ENCODE measurements around the gene PIGK.
A peak's percentile ranks its signal among the peaks of the same experiment; 100 is the strongest.

GRCh38 chr1:77219166-77219887 is at the start of gene PIGK:
- TF ChIP-seq CTCF (IDR thresholded peaks at IDR 0.05) = no peak
- TF ChIP-seq POLR2A (IDR thresholded peaks at IDR 0.05) = no peak
- TF ChIP-seq POLR2AphosphoS5 (IDR thresholded peaks at IDR 0.05) = peak; percentile 40 to 85 (median 62)
- no peak for TF ChIP-seq EP300 (IDR thresholded peaks at IDR 0.05)

Data from sigmoid colon (tissue), 4 donors.